Upper lobe of left lung (tissue), 6 donors: ENCODE measurements around the gene IFNK. TPM values are rescaled to one million over a fixed set of nuclear protein-coding genes. Genes with fewer than 3 reads are reported as not detected.
A peak's percentile ranks its signal among the peaks of the same experiment; 100 is the strongest.

Source experiments
- ATAC-seq, 2 donors: fragments of 200-7000 bp; cut with Tn5 transposase; one replicate each; pipeline ENCODE4 v1.9.1; 2022; ENCODE audit warnings: mild to moderate bottlenecking in 2 of 2, moderate library complexity in 2 of 2; ENCODE audit not compliant: low FRiP score in 2 of 2
- DNase-seq, 2 donors: peaks; one replicate each; pipeline ENCODE4 v3.0.0-alpha.2; 2019 to 2020
- H3K27ac ChIP-seq, 4 donors: fragments of 200-600 bp; sonication (generic); one replicate each; pipeline ENCODE4 v1.5.1; 2016 to 2019
- H3K27me3 ChIP-seq, 4 donors: fragments of 200-600 bp; sonication (generic); one replicate each; pipeline ENCODE4 v1.5.1; 2017 to 2019
- H3K36me3 ChIP-seq, 4 donors: fragments of 200-600 bp; sonication (generic); one replicate each; pipeline ENCODE4 v1.5.1; 2016 to 2019
- H3K4me1 ChIP-seq, 4 donors: fragments of 200-600 bp; sonication (generic); one replicate each; pipeline ENCODE4 v1.5.1; 2018 to 2019
- H3K4me3 ChIP-seq, 4 donors: fragments of 200-600 bp; sonication (generic); one replicate each; pipeline ENCODE4 v1.5.1; 2017 to 2019; ENCODE audit warnings: mild to moderate bottlenecking in 2 of 4, moderate library complexity in 1 of 4
- H3K9me3 ChIP-seq, 4 donors: fragments of 200-600 bp; sonication (generic); one replicate each; pipeline ENCODE4 v1.5.1; 2018 to 2019
- CTCF ChIP-seq, 6 experiments: fragments of 450-650 bp in 4 of 6; fragments of 200-600 bp in 2 of 6; sonication (generic) in 2 of 6; IDR thresholded peaks; one replicate each; pipeline ENCODE4 v1.5.1; 2016 to 2019; ENCODE audit warnings: antibody characterized with exemption in 6 of 6
- EP300 ChIP-seq, 4 donors: sonication (generic); formaldehyde crosslinking; IDR thresholded peaks; one replicate each; pipeline ENCODE4 v1.5.1; 2017; ENCODE audit warnings: antibody characterized with exemption in 4 of 4, control low read depth in 2 of 4
- POLR2A ChIP-seq, 4 donors: fragments of 450-650 bp; IDR thresholded peaks; one replicate each; pipeline ENCODE4 v1.5.1; 2016 to 2017; ENCODE audit warnings: antibody characterized with exemption in 4 of 4, mild to moderate bottlenecking in 2 of 4
- POLR2AphosphoS5 ChIP-seq, 2 donors: sonication (generic); formaldehyde crosslinking; IDR thresholded peaks; one replicate each; pipeline ENCODE4 v1.5.1; 2017; ENCODE audit warnings: antibody characterized with exemption in 2 of 2
- WGBS, 2 donors: methylation state at CpG; one replicate each; pipeline ENCODE4 v1.1.5; 2017 to 2018; 5-methylcytosine and 5-hydroxymethylcytosine counted together
- total RNA-seq, 6 donors: library from RNA; depleted of rRNA in 4 of 6; stranded (reverse); fragments of >200 nt in 4 of 6; gene quantifications; one replicate each; pipeline versions ENCODE4 v1.1.0 to v1.2.1, GENCODE V29; 2016 to 2021
- donor health status: DM: no; HTN: no; CAD: no; lungs with moderate emphysema.
- donor health status: DM: no; HTN: yes; CAD: no; lungs with severe emphysema.

Gene IFNK
- total RNA-seq, 6 donors from 2014 or later = not detected

GRCh38 chr9:27514551-27514950, 9.5 kb upstream of the IFNK start:
- ATAC-seq (peak in 1 of 2 donors; percentile 36), DNase-seq (no peak)
- WGBS, 2 donors = 92 to 93% methylated on average over 2 of the region's 2 CpGs
- H3K9me3 ChIP-seq = no peaks in the 10 kb centered on the region
- H3K4me3 ChIP-seq = no peak overlapping the region
- no peak for TF ChIP-seq POLR2A (IDR thresholded peaks at IDR 0.05)
- H3K27ac ChIP-seq = no peak overlapping the region
- no peaks in the 10 kb centered on the region for H3K4me1 ChIP-seq
- H3K27me3 ChIP-seq = no peaks in the 10 kb centered on the region
- H3K36me3 ChIP-seq = no peaks in the 10 kb centered on the region

DNA sequence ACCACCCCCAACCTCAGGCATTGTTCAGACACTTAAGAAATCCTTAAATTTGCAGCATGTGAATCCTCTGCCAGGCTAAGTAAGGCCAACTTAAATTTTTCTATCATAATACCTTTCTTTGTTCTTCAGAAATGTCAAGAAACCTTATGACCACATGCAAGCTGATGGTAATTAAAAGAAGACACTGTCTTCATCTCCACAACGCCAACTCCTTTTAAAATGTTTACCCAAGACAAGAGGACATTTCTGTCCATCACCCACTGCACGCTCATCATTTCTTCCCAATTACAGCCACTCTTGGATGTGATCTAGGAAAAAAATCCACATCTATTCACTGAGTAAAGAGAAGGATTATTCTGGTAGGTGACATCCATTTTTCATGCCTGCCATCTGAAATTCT, 6.1 kb upstream of the IFNK start:
- H3K4me3 ChIP-seq = no peak overlapping the region
- no peak for DNase-seq
- H3K4me1 ChIP-seq = no peaks in the 10 kb centered on the region
- TF ChIP-seq POLR2AphosphoS5 (IDR thresholded peaks at IDR 0.05) (no peak), POLR2A (IDR thresholded peaks at IDR 0.05) (no peak), EP300 (IDR thresholded peaks at IDR 0.05) (no peak), CTCF (IDR thresholded peaks at IDR 0.05) (no peak)
- H3K9me3 ChIP-seq = no peaks in the 10 kb centered on the region
- H3K36me3 ChIP-seq = no peaks in the 10 kb centered on the region
- H3K27me3 ChIP-seq = no peaks in the 10 kb centered on the region
- 94 to 96% methylated on average over 2 of the region's 2 CpGs for WGBS, 2 donors
- H3K27ac ChIP-seq = no peak overlapping the region
- ATAC-seq = no peak

GRCh38 chr9:27518809-27519208, 5.3 kb upstream of the IFNK start:
- Histone ChIP-seq H3K27me3 (no peaks in the 10 kb centered on the region), H3K4me3 (no peak overlapping the region)
- WGBS, 2 donors = 85 to 96% methylated on average over 4 of the region's 4 CpGs

GRCh38 chr9:27519466-27520465, 4.3 kb upstream of the IFNK start:
- WGBS, 2 donors = 79 to 90% methylated on average over 10 of the region's 10 CpGs
- Histone ChIP-seq H3K27me3 (no peaks in the 10 kb centered on the region), H3K36me3 (no peaks in the 10 kb centered on the region), H3K27ac (no peak overlapping the region), H3K4me3 (no peak overlapping the region), H3K4me1 (no peaks in the 10 kb centered on the region), H3K9me3 (no peaks in the 10 kb centered on the region)
- TF ChIP-seq EP300 (IDR thresholded peaks at IDR 0.05) (no peak), POLR2A (IDR thresholded peaks at IDR 0.05) (no peak), POLR2AphosphoS5 (IDR thresholded peaks at IDR 0.05) (no peak), CTCF (IDR thresholded peaks at IDR 0.05) (no peak)
- DNase-seq = no peak
- no peak for ATAC-seq

More at GRCh38 chr9:27518809-27519208, 5.3 kb upstream of the IFNK start:
- DNase-seq (no peak), ATAC-seq (no peak)
- H3K4me1 ChIP-seq = no peaks in the 10 kb centered on the region
- H3K27ac ChIP-seq = no peak overlapping the region
- no peaks in the 10 kb centered on the region for H3K36me3 ChIP-seq
- H3K9me3 ChIP-seq = no peaks in the 10 kb centered on the region
- TF ChIP-seq POLR2A (IDR thresholded peaks at IDR 0.05) (no peak), CTCF (IDR thresholded peaks at IDR 0.05) (no peak), EP300 (IDR thresholded peaks at IDR 0.05) (no peak), POLR2AphosphoS5 (IDR thresholded peaks at IDR 0.05) (no peak)

GRCh38 chr9:27520986-27521385, 3.1 kb upstream of the IFNK start:
- 87 to 92% methylated on average over 4 of the region's 4 CpGs for WGBS, 2 donors
- Histone ChIP-seq H3K27me3 (no peaks in the 10 kb centered on the region), H3K4me3 (no peak overlapping the region), H3K36me3 (no peaks in the 10 kb centered on the region), H3K4me1 (no peaks in the 10 kb centered on the region), H3K9me3 (no peaks in the 10 kb centered on the region), H3K27ac (no peak overlapping the region)
- TF ChIP-seq EP300 (IDR thresholded peaks at IDR 0.05) (no peak), POLR2AphosphoS5 (IDR thresholded peaks at IDR 0.05) (no peak), CTCF (IDR thresholded peaks at IDR 0.05) (no peak)
- ATAC-seq = no peak
- no peak for DNase-seq
